Gastroesophageal sphincter (tissue), 4 donors: Measurements from ENCODE around the gene LMAN2. TPM values are rescaled to one million over a fixed set of nuclear protein-coding genes. Genes with fewer than 3 reads are reported as not detected.

ENCODE experiments used
- ATAC-seq: fragments of 150-250 bp; one replicate; pipeline ENCODE4 v1.9.1; 2016; ENCODE audit warnings: mild to moderate bottlenecking, moderate library complexity
- H3K27ac ChIP-seq, 4 donors: fragments of 200-600 bp; sonication (generic) in 3 of 4; 1 replicate in 3 of 4; 2 replicates in 1 of 4; pipeline ENCODE4 v1.5.1; 2016 to 2019
- H3K27me3 ChIP-seq: fragments of 200-600 bp; sonication (generic); one replicate; pipeline ENCODE4 v1.5.1; 2019
- H3K36me3 ChIP-seq, 2 donors: fragments of 200-600 bp; sonication (generic); one replicate each; pipeline ENCODE4 v1.5.1; 2019; ENCODE audit warnings: control low read depth in 1 of 2
- H3K4me1 ChIP-seq, 3 donors: fragments of 200-600 bp; sonication (generic); 1 replicate in 2 of 3; 2 replicates in 1 of 3; pipeline ENCODE4 v1.5.1; 2016 to 2019; ENCODE audit warnings: control low read depth in 2 of 3
- H3K4me3 ChIP-seq, 2 donors: fragments of 200-600 bp; sonication (generic); one replicate each; pipeline ENCODE4 v1.5.1; 2019; ENCODE audit warnings: mild to moderate bottlenecking in 1 of 2, moderate library complexity in 1 of 2
- H3K9me3 ChIP-seq, 3 donors: fragments of 200-600 bp; sonication (generic); one replicate each; pipeline ENCODE4 v1.5.1; 2017 to 2019; ENCODE audit warnings: control low read depth in 2 of 3
- EP300 ChIP-seq: sonication (generic); formaldehyde crosslinking; IDR thresholded peaks from one replicate; pipeline ENCODE4 v1.6.1; 2017; ENCODE audit warnings: antibody characterized with exemption, mild to moderate bottlenecking
- POLR2A ChIP-seq, 2 donors: fragments of 450-650 bp; IDR thresholded peaks; one replicate each; pipeline ENCODE4 v1.6.1; 2017; ENCODE audit warnings: antibody characterized with exemption in 2 of 2, mild to moderate bottlenecking in 2 of 2, moderate library complexity in 1 of 2
- POLR2AphosphoS5 ChIP-seq: sonication (generic); formaldehyde crosslinking; IDR thresholded peaks from one replicate; pipeline ENCODE4 v1.6.1; 2017; ENCODE audit warnings: antibody characterized with exemption
- WGBS, 2 donors: methylation state at CpG; one replicate each; pipeline ENCODE4 v1.1.5; 2018; ENCODE audit warnings: low coverage in 1 of 2; 5-methylcytosine and 5-hydroxymethylcytosine counted together
- total RNA-seq, 4 donors: library from RNA; depleted of rRNA; stranded (reverse); fragments of >200 nt; gene quantifications; one replicate each; pipeline ENCODE4 v1.1.0, GENCODE V29; 2016
- TF ChIP-seq, protein P1 (sequence below), 4 experiments: fragments of 200-600 bp in 2 of 4; fragments of 450-650 bp in 2 of 4; sonication (generic) in 1 of 4; IDR thresholded peaks; one replicate each; pipeline ENCODE4 v1.5.1; 2017 to 2019; ENCODE audit warnings: antibody characterized with exemption in 4 of 4, mild to moderate bottlenecking in 2 of 4, moderate library complexity in 2 of 4

Gene LMAN2
- total RNA-seq, 4 donors from 2014 or later: 78.1 to 147 (median 111) TPM

DNA sequence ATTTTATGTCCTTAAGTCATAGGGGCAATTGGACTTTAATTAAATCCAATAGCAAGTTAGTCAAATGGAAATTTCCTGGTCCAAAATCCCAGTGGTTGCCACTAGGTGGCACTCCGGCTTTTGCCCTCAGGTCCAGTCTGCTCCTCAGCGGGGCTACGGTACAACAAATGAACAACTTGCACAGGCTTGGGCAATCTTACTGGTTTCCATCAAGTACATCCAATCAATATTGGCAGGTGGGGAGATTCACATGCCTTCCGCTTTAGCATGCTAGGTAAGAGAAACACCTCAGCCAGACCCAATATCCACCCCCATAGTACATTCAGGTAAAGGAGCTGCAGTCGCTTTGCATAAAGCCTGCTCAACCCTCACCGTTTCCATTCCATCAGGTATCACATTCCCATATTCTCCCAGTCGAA, 33.5 kb downstream of the LMAN2 start:
- no peak overlapping the region for H3K4me3 ChIP-seq
- WGBS, 2 donors: 26 to 45% methylated on average over 4 of the region's 7 CpGs
- no peak overlapping the region for H3K27ac ChIP-seq
- TF ChIP-seq, protein P1, sequence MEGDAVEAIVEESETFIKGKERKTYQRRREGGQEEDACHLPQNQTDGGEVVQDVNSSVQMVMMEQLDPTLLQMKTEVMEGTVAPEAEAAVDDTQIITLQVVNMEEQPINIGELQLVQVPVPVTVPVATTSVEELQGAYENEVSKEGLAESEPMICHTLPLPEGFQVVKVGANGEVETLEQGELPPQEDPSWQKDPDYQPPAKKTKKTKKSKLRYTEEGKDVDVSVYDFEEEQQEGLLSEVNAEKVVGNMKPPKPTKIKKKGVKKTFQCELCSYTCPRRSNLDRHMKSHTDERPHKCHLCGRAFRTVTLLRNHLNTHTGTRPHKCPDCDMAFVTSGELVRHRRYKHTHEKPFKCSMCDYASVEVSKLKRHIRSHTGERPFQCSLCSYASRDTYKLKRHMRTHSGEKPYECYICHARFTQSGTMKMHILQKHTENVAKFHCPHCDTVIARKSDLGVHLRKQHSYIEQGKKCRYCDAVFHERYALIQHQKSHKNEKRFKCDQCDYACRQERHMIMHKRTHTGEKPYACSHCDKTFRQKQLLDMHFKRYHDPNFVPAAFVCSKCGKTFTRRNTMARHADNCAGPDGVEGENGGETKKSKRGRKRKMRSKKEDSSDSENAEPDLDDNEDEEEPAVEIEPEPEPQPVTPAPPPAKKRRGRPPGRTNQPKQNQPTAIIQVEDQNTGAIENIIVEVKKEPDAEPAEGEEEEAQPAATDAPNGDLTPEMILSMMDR (IDR thresholded peaks at IDR 0.05): peak in 3 of 4 experiments; percentile 77 to 84 (median 84)
- TF ChIP-seq EP300: no peak
- peaks cover 0 to 16% of the 10 kb centered on the region in 2 donors for H3K36me3 ChIP-seq
- no peaks in the 10 kb centered on the region for H3K9me3 ChIP-seq
- H3K27me3 ChIP-seq: no peaks in the 10 kb centered on the region
- peak; percentile 54 for ATAC-seq
- peaks cover 0 to 1% (median 0%) of the 10 kb centered on the region in 3 donors for H3K4me1 ChIP-seq

DNA sequence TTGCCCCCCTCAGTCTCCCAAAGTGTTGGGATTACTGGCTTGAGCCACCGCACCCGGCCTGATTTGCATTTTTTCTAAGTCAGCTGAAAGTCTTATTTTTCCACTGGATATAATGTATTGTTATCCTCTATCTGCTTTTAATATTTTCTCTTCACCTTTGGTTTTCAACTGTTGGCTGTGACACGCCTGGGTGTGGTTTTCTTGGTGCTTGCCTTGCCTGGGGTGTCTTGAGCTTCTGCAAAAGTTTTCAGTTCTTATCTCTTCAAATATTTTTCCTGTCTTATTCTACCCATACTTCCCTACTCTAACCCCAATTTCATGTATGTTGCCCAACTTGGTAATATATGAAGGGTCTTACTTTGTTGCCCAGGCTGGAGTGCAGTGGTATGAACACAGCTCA, 35.5 kb downstream of the LMAN2 start:
- H3K9me3 ChIP-seq: no peaks in the 10 kb centered on the region
- TF ChIP-seq POLR2A (IDR thresholded peaks at IDR 0.05) (no peak), EP300 (no peak), POLR2AphosphoS5 (no peak)
- TF ChIP-seq, protein P1 (IDR thresholded peaks at IDR 0.05): no peak
- no peaks in the 10 kb centered on the region for H3K27me3 ChIP-seq
- H3K36me3 ChIP-seq: peaks cover 0 to 15% of the 10 kb centered on the region in 2 donors
- whole genome bisulfite sequencing, 2 donors: 79 to 100% methylated on average over 3 of the region's 3 CpGs
- H3K27ac ChIP-seq: no peak overlapping the region
- no peak overlapping the region for H3K4me3 ChIP-seq
- no peak for ATAC-seq
- H3K4me1 ChIP-seq: peaks cover 0 to 21% (median 17%) of the 10 kb centered on the region in 3 donors

DNA sequence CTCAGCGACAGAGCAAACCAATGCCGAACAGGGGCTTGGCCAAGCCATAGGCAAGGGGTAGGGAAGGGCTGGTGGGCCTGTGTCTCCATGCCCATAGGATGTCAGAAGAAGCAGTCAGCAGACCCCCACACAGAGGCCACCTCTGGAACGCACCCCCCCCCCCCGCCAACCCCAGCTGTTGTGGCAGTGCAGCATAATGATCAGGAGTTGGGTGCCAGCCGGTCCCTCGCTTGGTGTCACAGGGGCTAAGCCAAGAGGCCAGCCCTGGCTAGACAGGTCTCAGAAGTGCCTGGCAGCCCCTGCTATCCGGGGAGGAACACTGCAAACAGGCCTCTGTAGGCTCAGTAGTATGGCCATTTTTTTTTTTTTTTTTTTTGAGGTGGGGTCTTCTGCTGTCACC, 36.1 kb downstream of the LMAN2 start:
- WGBS, 2 donors: no CpG with 5 or more reads among the region's 7 CpGs
- no peak overlapping the region for H3K27ac ChIP-seq
- peaks cover 0 to 11% of the 10 kb centered on the region in 2 donors for H3K36me3 ChIP-seq
- ATAC-seq: no peak
- H3K4me1 ChIP-seq: peaks cover 0 to 27% (median 18%) of the 10 kb centered on the region in 3 donors
- H3K9me3 ChIP-seq: no peaks in the 10 kb centered on the region
- no peak overlapping the region for H3K4me3 ChIP-seq
- H3K27me3 ChIP-seq: no peaks in the 10 kb centered on the region
- TF ChIP-seq, protein P1 (IDR thresholded peaks at IDR 0.05): no peak
- TF ChIP-seq POLR2AphosphoS5: no peak
- TF ChIP-seq POLR2A (IDR thresholded peaks at IDR 0.05): no peak
- no peak for TF ChIP-seq EP300

DNA sequence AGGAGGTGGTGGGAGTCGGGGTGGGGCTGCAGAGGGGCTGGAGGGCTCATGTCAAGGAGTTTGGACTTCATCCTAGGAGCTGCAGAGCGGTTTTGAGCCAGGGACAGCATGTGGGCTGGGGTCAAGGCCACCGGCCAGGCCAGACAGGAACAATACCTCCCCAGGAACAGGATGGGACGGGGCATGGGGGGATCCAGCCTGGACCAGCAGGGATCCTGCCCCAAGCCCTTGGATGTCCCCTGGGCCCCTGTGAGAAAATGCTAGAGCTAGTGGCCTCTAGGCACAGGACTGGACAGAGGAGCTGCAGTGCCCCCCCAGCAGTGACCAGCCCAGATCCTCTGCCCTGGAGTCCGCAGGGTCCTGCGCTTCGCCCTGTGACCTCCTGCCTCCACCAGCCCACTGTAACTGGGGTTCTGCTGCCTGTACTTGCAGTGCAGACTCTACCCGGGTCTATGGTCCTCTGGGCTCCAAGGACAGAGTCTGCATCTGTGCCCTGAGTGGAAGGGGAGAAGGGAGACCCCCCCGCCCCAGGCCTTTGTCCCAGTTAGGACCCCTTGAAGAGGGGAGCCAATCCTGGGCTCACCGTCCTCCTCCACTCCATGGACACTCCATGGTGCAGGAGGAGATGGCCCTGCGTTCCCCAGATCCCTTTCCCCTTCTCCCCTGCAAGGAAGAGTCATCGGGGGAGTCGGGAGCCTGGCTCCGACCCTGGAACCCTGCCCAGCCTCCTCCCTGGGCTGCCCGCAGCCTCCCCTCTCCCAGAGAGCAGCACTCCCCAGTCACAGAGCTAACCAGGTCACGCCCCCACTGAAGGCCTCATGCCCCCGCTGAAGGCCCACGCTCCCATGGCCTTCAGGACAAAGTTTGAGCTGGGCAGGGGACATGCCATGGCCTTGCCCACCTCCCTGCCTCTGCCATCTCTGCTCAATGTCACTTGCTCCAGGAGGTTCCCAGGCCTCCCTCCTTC, 36.8 kb downstream of the LMAN2 start:
- H3K9me3 ChIP-seq: no peaks in the 10 kb centered on the region
- peaks cover 0 to 7% of the 10 kb centered on the region in 2 donors for H3K36me3 ChIP-seq
- ATAC-seq: no peak
- H3K4me3 ChIP-seq: no peak overlapping the region
- H3K4me1 ChIP-seq: peaks cover 0 to 28% (median 18%) of the 10 kb centered on the region in 3 donors
- 89 to 100% methylated on average over 3 of the region's 18 CpGs for WGBS, 2 donors
- TF ChIP-seq, protein P1 (IDR thresholded peaks at IDR 0.05): no peak
- TF ChIP-seq EP300: no peak
- TF ChIP-seq POLR2A (IDR thresholded peaks at IDR 0.05): no peak
- TF ChIP-seq POLR2AphosphoS5: no peak
- no peaks in the 10 kb centered on the region for H3K27me3 ChIP-seq
- H3K27ac ChIP-seq: no peak overlapping the region
